ENCODE results near the gene LDB3.
A peak's percentile ranks its signal among the peaks of the same experiment; 100 is the strongest.

GRCh38 chr10:86755740-86756510, 87.6 kb downstream of the LDB3 start:
- no peak for TF ChIP-seq CTCF (IDR thresholded peaks at IDR 0.05)
- TF ChIP-seq POLR2A (IDR thresholded peaks at IDR 0.05), result peak in 1 of 2 donors; percentile 27
